SK-N-SH (cell line): Measurements from ENCODE around the gene MAPK10.

Experiments used
- CTCF ChIP-seq: fragments of 200-600 bp; sonication (generic); IDR thresholded peaks from 2 replicates; pipeline ENCODE4 v1.6.1; 2017; ENCODE audit warnings: antibody characterized with exemption, mild to moderate bottlenecking, moderate library complexity
- EP300 ChIP-seq, 2 experiments: IDR thresholded peaks; 2 replicates each; pipeline versions ENCODE4 v1.4.0 to v1.6.1; 2012; ENCODE audit warnings: borderline replicate concordance in 1 of 2, low read depth in 1 of 2, low read length in 1 of 2
- GABPA ChIP-seq: IDR thresholded peaks from 2 replicates; pipeline ENCODE4 v1.4.0; 2012; ENCODE audit warnings: low read depth, mild to moderate bottlenecking
- IRF3 ChIP-seq: fragments of 150-350 bp; IDR thresholded peaks from 2 replicates; pipeline ENCODE4 v1.6.1; 2016; ENCODE audit warnings: mild to moderate bottlenecking, low read depth, low read length
- MAX ChIP-seq: IDR thresholded peaks from 2 replicates; pipeline ENCODE4 v1.4.0; 2012; ENCODE audit warnings: low read depth
- MXI1 ChIP-seq: IDR thresholded peaks from 2 replicates; pipeline ENCODE4 v1.6.1; 2012; ENCODE audit warnings: mild to moderate bottlenecking, low read depth, low read length, improper control_type of control experiment
- POLR2AphosphoS5 ChIP-seq: IDR thresholded peaks from 2 replicates; pipeline ENCODE4 v1.6.1; 2012; ENCODE audit warnings: low read depth, low read length
- RAD21 ChIP-seq: IDR thresholded peaks from 2 replicates; pipeline ENCODE4 v1.6.1; 2012; ENCODE audit warnings: mild to moderate bottlenecking, low read length
- RCOR1 ChIP-seq: fragments of 150-350 bp; IDR thresholded peaks from 2 replicates; pipeline ENCODE4 v1.6.1; 2017; ENCODE audit warnings: antibody characterized with exemption, low read length
- RFX5 ChIP-seq: IDR thresholded peaks from 2 replicates; pipeline ENCODE4 v1.6.1; 2012; ENCODE audit warnings: mild to moderate bottlenecking, improper control_type of control experiment, low read length
- SIN3A ChIP-seq: IDR thresholded peaks from 2 replicates; pipeline ENCODE4 v1.6.1; 2012; ENCODE audit warnings: low read depth, mild to moderate bottlenecking, low read length, moderate library complexity, borderline replicate concordance
- SMC3 ChIP-seq: IDR thresholded peaks from 2 replicates; pipeline ENCODE4 v1.6.1; 2012; ENCODE audit warnings: low read depth, low read length, improper control_type of control experiment
- TAF1 ChIP-seq: IDR thresholded peaks from 2 replicates; pipeline ENCODE4 v1.6.1; 2012; ENCODE audit warnings: low read depth, mild to moderate bottlenecking, low read length, moderate library complexity, borderline replicate concordance
- ZBTB33 ChIP-seq: IDR thresholded peaks from 2 replicates; pipeline ENCODE4 v1.4.0; 2012; ENCODE audit warnings: low read depth, borderline replicate concordance

- no peak for TF ChIP-seq RFX5
- TF ChIP-seq CTCF: no peak
- TF ChIP-seq MAX: no peak
- TF ChIP-seq MXI1: no peak
- no peak for TF ChIP-seq RAD21
- TF ChIP-seq POLR2AphosphoS5: no peak
- no peak for TF ChIP-seq TAF1
- no peak for TF ChIP-seq ZBTB33
- no peak for TF ChIP-seq EP300 (IDR thresholded peaks at IDR 0.05; ENCODE audit: borderline replicate concordance in 1 of 2, low read depth in 1 of 2, low read length in 1 of 2)
- no peak for TF ChIP-seq IRF3
- no peak for TF ChIP-seq RCOR1
- TF ChIP-seq GABPA: no peak
- no peak for TF ChIP-seq SMC3
- no peak for TF ChIP-seq SIN3A
These were observed 315.3 kb downstream of the MAPK10 start for GRCh38 chr4:86044593-86044985.
